DMS 273 (cell line): ENCODE measurements around the gene PPEF2.
"Not testable (repeated sequence)": the region's sequence is repeated elsewhere in the genome, so short reads cannot be mapped to it uniquely, and the experiment has no call there.

Source experiments
- DNase-seq: peaks from one replicate; lab custom pipeline; 2025; ENCODE audit not compliant: unreplicated experiment; lab: John Stamatoyannopoulos, UW

The PPEF2 gene, protein sequence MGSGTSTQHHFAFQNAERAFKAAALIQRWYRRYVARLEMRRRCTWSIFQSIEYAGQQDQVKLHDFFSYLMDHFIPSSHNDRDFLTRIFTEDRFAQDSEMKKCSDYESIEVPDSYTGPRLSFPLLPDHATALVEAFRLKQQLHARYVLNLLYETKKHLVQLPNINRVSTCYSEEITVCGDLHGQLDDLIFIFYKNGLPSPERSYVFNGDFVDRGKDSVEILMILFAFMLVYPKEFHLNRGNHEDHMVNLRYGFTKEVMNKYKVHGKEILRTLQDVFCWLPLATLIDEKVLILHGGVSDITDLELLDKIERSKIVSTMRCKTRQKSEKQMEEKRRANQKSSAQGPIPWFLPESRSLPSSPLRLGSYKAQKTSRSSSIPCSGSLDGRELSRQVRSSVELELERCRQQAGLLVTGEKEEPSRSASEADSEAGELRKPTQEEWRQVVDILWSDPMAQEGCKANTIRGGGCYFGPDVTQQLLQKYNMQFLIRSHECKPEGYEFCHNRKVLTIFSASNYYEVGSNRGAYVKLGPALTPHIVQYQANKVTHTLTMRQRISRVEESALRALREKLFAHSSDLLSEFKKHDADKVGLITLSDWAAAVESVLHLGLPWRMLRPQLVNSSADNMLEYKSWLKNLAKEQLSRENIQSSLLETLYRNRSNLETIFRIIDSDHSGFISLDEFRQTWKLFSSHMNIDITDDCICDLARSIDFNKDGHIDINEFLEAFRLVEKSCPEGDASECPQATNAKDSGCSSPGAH

DNA sequence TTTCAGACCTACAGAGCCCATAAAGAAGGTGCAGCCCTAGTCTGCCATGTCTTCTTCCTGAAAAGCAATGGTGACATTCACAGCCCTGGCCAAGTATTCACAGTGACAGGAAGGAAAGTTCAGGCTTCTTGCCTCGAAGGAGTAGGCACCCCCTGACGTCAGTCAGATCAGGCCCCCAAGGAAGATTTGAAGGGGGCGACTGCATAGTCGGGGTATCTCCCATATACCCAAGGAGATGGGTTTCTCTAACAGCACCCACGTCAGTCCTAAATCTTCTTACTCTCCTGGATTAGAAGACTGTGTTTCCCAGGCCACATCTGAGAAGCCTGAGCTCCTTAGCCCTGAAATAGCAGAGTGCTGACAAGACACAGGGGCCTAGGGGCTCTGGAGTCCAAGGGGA, at the start of gene PPEF2:
Gene PPEF2, minus strand, starts transcription at position 101 of the 400 bp plus-strand sequence. CDS start 6,127 bp downstream, outside the sequence.
- DNase-seq: no peak

GRCh38 chr4:75950213-75950815, 48.1 kb upstream of the PPEF2 start:
- no peak for DNase-seq

GRCh38 chr4:75948822-75949444, 46.7 kb upstream of the PPEF2 start:
- no peak for DNase-seq

DNA sequence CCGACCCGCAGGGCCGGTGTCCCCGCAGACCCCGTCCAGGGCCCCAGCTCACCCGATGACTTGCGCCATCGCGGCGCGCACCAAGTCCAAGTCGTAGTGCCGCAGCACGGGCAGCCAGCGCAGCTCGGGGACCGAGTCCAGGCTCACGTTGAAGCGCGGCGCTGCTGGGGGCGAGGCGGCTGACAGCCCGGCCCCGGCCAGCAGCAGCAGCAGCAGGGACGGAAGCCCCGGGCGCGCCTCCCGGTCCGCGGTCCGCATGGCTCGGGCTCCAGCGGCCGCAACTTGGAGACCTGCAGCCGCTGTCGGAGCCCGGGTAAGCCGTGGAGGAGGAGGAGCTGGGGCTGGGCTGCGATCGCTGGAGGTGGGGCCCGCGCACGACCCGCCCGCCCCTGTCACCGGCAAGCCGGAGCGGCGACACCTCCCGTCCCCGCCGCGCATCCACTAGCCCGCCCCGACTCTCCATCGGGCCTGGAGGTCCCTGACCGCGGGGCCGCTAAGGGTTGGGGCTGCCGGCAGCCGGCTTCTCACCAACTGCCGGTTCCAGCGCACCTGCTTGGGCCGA, 38.5 kb upstream of the PPEF2 start, which contains the start of gene NAAA:
Gene NAAA, minus strand, starts transcription at position 322 of the 562 bp plus-strand sequence. Its CDS starts 64 bp downstream, at position 258.
- peak; percentile 87 for DNase-seq

- peak; percentile 76 for DNase-seq
Observed at GRCh38 chr4:75939890-75940691, 37.8 kb upstream of the PPEF2 start.

- DNase-seq: no peak
Observed at GRCh38 chr4:75935628-75936027, 33.4 kb upstream of the PPEF2 start.

- no peak for DNase-seq
Observed at GRCh38 chr4:75930152-75930551, 27.9 kb upstream of the PPEF2 start.

GRCh38 chr4:75924916-75925315, 22.7 kb upstream of the PPEF2 start:
- not testable (repeated sequence) for DNase-seq

- DNase-seq: peak; percentile 35
Observed at GRCh38 chr4:75924309-75924827, 22.1 kb upstream of the PPEF2 start.

DNA sequence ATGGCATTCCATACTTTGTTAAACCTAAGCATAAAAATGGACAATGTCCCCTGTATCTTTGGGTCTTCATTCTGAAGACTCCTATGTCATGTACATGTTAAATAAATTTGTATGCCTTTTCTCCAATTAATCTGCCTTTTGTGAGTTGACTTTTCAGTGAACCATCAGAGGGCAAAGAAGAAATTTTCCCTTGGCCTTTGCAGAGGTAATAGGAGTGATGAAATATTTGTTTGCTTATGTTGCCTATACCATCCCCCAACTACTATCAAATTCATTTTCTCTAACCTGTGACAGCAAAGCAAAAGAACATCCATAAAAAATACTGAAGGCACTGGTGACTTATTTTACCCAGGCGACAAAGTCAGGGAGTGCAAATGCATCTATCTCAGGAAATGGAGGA, 20.3 kb upstream of the PPEF2 start:
- no peak for DNase-seq

GRCh38 chr4:75921910-75922309, 19.7 kb upstream of the PPEF2 start:
- no peak for DNase-seq

- DNase-seq: no peak
Observed at GRCh38 chr4:75920327-75920726, 18.1 kb upstream of the PPEF2 start.

DNA sequence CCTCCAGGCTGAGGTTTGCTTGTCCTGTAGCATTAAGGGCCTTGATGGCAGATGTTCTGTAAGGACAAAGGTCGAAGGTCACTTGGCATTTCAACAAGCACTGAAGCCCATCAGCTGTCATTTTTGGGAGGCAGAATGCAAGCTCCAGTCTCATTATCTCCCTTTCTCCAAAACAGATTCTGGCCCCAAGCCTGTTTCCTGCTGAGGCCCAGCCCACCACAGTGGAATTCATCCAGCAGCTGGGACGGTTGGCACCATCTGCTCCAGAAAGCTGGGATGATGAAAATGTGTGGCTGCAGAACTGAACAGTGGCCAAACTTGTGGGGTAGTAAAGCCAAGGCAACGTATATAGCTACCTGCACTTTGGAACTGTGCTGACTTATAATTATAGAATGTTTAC, 17.7 kb upstream of the PPEF2 start:
- DNase-seq: peak; percentile 90

- peak; percentile 49 for DNase-seq
Observed at GRCh38 chr4:75916091-75916661, 13.9 kb upstream of the PPEF2 start.

- no peak for DNase-seq
Observed at GRCh38 chr4:75912968-75913367, 10.7 kb upstream of the PPEF2 start.

- DNase-seq: not testable (repeated sequence)
Observed at GRCh38 chr4:75910831-75911230, 8.6 kb upstream of the PPEF2 start.

DNA sequence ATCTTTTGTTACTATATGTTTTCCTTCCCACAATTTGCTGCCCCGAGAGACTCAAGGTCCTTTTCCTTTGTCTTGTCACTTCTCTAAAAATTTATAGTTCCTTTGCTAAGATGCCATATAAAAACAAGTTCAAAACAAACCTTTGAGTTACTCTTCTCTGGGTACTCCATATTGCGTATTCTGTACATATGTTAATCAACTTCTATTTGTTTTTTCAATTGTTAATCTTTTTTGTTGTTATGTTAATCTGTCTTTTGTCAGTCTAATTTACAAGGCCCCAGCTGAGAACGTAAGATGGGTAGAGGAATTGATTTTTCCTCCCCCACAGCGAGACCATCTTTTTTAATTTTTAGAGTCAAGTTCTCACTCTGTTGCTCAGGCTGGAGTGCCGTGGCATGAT, 7.2 kb upstream of the PPEF2 start:
- DNase-seq: no peak

- no peak for DNase-seq
Observed at GRCh38 chr4:75908555-75908954, 6.3 kb upstream of the PPEF2 start.

- no peak for DNase-seq
Observed at GRCh38 chr4:75907966-75908365, 5.7 kb upstream of the PPEF2 start.
